ENCODE measurements around the gene ETV6. TPM values are rescaled to one million over a fixed set of nuclear protein-coding genes. Genes with fewer than 3 reads are reported as not detected.

Gene ETV6
- total and polyA plus RNA-seq, 5 experiments from 2014 or later = 0.94 to 13.2 (median 2.2) TPM

DNA sequence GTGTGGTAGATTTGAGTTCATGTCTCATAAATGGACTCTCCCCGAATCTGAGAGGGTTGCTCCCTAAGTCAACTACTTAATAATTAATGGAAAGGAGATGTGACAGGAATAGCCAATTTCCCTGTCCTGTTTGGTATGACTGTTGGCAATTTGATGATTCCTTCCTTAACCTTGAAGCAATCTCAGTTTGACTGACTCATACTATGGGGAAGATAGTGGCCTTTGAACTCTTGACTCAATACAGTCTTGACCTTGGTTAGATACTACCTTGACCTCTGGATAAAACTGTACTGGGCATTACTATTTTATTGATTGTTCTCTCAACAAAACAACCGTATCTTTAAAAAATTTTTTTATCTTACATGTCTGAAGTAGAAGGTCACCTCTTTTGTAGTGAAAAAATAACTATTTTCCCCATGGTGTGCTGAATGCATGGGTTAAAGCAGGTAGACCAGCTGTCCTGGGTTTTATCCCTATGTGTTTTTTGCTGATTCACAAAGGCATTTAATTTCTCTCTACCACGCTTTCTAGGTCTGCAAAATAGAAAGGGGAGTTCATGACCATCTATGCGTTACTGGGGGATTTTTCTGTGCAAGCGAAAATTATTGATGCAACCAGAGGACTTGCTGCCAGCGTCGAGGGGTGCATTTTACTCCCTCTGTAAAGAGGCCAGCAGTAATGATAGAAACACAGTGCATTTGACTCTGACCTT is 80.1 kb downstream of the ETV6 start:
- H3K36me3 Mint-ChIP-seq = peaks cover 0 to 2% (median 0%) of the 10 kb centered on the region in 3 donors
- DNase-seq = no peak
- H3K27me3 Mint-ChIP-seq = no peaks in the 10 kb centered on the region
- peak overlapping the region in 8 of 10 donors; percentile 12 to 88 (median 65) for H3K27ac Mint-ChIP-seq
- H3K4me3 Mint-ChIP-seq = peak overlapping the region in 3 of 10 donors; percentile 24 to 52 (median 31)
- H3K9me3 Mint-ChIP-seq = no peaks in the 10 kb centered on the region
- H3K4me1 Mint-ChIP-seq = peaks cover 31 to 86% (median 65%) of the 10 kb centered on the region in 4 donors
- no peak for ATAC-seq
- POLR2A ChIA-PET = interaction anchor here (1.1 kb wide), 1 partner anchor 80 kb away, joined by 5 read pairs; the partner anchor contains the start of gene ETV6

DNA sequence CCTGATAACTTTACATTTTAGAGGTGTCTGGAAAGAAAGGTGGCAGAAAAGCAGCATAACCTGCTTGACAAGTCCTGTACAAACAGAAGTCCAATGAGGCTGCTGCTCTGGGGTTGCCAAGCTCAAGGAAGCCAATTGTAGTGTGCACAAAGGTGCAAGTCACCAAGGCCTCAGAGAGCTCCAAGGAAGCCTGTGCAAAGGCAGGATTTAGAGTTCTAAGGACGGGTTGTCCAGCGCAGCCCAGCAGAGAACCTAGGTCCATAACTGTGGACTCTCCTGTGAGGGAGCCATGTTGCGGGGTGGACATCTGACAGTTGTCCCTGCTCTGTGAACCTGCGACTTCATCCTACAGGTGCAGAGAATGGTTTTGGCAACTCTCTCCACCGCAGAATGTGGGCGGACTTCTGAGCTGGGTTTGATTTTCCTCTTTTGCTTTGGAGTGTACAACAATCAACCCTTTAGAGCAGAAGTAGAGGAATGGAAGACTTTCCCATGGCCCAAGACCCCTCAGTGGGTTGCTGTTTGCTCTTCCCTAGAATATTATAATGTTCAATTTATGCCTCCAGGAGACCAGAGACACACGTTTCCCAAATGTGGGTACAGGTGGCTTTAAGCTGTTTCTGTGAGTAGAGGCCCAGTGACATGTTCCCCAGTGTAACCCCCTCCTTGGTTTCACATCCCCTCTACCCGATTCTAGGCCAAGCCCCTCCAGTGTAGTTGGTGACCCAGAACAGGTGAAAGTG is 81.0 kb downstream of the ETV6 start:
- peaks cover 31 to 84% (median 65%) of the 10 kb centered on the region in 4 donors for H3K4me1 Mint-ChIP-seq
- peak overlapping the region in 9 of 10 donors; percentile 17 to 75 (median 65) for H3K4me3 Mint-ChIP-seq
- POLR2A ChIA-PET = interaction anchor here (0.6 to 1.1 kb wide), 3 partner anchors 9 to 320 kb away, joined by 3 to 5 read pairs (median 4); partner anchors contain the start of gene ETV6
- H3K27ac Mint-ChIP-seq = peak overlapping the region; percentile 73 to 93 (median 84)
- H3K27me3 Mint-ChIP-seq = no peaks in the 10 kb centered on the region
- ATAC-seq = peak in 1 of 2 donors; percentile 24
- DNase-seq = no peak
- H3K9me3 Mint-ChIP-seq = no peaks in the 10 kb centered on the region
- peaks cover 0 to 2% (median 0%) of the 10 kb centered on the region in 3 donors for H3K36me3 Mint-ChIP-seq

DNA sequence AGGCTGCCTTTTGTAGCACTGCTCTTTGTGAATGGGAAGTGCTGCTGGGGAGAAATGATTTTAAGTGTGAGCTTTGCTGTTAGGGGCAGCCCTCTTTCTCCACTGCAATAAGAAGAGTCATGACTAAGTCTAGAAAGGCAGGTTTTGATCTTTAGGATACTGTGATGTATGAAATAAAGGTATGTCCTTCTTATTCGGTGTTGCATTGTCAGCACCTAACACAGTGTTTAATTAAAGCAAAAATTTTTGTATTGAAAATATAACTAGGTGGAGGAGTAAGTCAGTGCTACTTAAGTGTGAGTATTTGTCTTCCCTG is 81.5 kb downstream of the ETV6 start:
- H3K4me3 Mint-ChIP-seq = peak overlapping the region in 9 of 10 donors; percentile 54 to 75 (median 65)
- H3K27me3 Mint-ChIP-seq = no peaks in the 10 kb centered on the region
- peak overlapping the region; percentile 73 to 93 (median 84) for H3K27ac Mint-ChIP-seq
- POLR2A ChIA-PET = interaction anchor here (0.6 to 0.7 kb wide), 2 partner anchors 8 to 319 kb away, joined by 3 to 4 read pairs; no protein-coding TSS in a partner anchor
- peaks cover 0 to 2% (median 2%) of the 10 kb centered on the region in 3 donors for H3K36me3 Mint-ChIP-seq
- ATAC-seq = no peak
- H3K4me1 Mint-ChIP-seq = peaks cover 31 to 79% (median 60%) of the 10 kb centered on the region in 4 donors
- DNase-seq = no peak
- H3K9me3 Mint-ChIP-seq = no peaks in the 10 kb centered on the region

DNA sequence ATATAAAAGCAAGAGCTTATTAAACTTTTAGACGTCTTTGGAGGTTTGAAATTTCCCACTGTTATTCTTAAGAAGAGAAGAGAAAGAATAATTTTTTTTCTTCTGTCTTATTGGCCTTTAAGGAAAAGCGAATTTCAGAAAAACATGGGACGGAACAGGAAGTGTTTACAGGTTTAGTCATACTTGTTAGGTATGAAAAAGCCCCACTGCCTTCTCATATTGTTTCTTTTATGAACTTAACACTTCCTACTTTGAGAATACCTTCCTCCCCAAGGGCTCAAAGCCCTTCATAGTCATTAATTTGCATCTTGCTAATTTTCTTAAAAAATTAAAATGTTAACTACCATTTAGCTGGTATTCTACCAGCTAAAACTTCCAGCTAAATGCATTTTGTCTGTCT is 82.0 kb downstream of the ETV6 start:
- DNase-seq (peak in 1 of 10 donors; percentile 11), ATAC-seq (peak in 1 of 2 donors; percentile 22)
- H3K36me3 Mint-ChIP-seq = peaks cover 0 to 2% (median 2%) of the 10 kb centered on the region in 3 donors
- peak overlapping the region; percentile 16 to 79 (median 55) for H3K4me3 Mint-ChIP-seq
- peak overlapping the region in 9 of 10 donors; percentile 34 to 93 (median 82) for H3K27ac Mint-ChIP-seq
- H3K4me1 Mint-ChIP-seq = peaks cover 30 to 76% (median 56%) of the 10 kb centered on the region in 4 donors
- POLR2A ChIA-PET = interaction anchor here (0.7 to 1.2 kb wide), 3 partner anchors 8 to 271 kb away, joined by 3 to 4 read pairs (median 4); partner anchors contain the start of gene ETV6
- no peaks in the 10 kb centered on the region for H3K27me3 Mint-ChIP-seq
- H3K9me3 Mint-ChIP-seq = no peaks in the 10 kb centered on the region

DNA sequence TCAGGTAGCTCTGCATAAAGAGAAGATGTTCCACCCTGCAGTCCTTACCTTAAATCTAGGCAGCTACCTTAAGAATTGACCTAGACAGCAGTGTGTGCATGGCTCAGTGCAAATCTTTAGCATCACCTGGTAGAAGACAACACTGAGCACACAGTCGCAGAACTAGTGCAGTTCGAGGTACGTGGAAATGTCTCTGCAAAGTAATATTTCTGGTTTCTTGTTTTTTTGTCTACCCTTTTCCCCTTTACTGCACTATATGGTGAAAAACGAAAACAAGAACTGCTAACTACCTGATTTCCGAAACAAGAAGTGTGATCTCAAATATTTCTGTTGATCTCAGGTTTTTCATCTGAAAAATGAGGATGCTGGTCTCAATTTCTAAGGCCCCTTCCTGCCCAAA is 82.5 kb downstream of the ETV6 start:
- POLR2A ChIA-PET = interaction anchor here (1.1 to 1.2 kb wide), 2 partner anchors 82 to 270 kb away, joined by 3 to 4 read pairs; partner anchors contain the start of gene ETV6
- Mint-ChIP-seq H3K9me3 (no peaks in the 10 kb centered on the region), H3K27me3 (no peaks in the 10 kb centered on the region), H3K4me3 (peak overlapping the region in 8 of 10 donors; percentile 3 to 79 (median 60)), H3K27ac (peak overlapping the region in 9 of 10 donors; percentile 63 to 93 (median 82)), H3K36me3 (peaks cover 0 to 2% (median 2%) of the 10 kb centered on the region in 3 donors), H3K4me1 (peaks cover 28 to 74% (median 52%) of the 10 kb centered on the region in 4 donors)
- DNase-seq (no peak), ATAC-seq (no peak)

DNA sequence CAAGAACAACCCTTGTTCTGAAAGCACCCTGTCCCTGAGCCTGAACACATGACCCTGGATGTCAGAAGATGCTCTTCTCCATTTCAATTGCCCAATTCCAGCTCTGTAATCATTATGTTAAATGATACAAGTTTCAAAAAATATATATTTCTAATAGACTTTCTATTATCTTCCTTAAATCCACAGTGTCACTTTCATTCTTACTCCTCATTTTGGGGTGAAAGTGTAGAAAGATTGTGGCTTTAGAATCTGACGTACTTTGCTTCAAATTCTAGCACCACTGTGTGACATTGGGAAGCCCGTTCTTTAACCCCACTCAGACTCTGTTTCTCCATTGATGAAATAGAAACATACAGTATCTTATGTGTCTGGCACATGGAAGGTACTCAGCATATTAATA is 83.2 kb downstream of the ETV6 start:
- H3K9me3 Mint-ChIP-seq = no peaks in the 10 kb centered on the region
- peak overlapping the region in 9 of 10 donors; percentile 52 to 93 (median 78) for H3K27ac Mint-ChIP-seq
- H3K27me3 Mint-ChIP-seq = no peaks in the 10 kb centered on the region
- peaks cover 27 to 73% (median 53%) of the 10 kb centered on the region in 4 donors for H3K4me1 Mint-ChIP-seq
- POLR2A ChIA-PET = no interaction called here
- peak overlapping the region in 8 of 10 donors; percentile 39 to 85 (median 64) for H3K4me3 Mint-ChIP-seq
- peaks cover 0 to 2% (median 2%) of the 10 kb centered on the region in 3 donors for H3K36me3 Mint-ChIP-seq
- ATAC-seq (no peak), DNase-seq (no peak)

DNA sequence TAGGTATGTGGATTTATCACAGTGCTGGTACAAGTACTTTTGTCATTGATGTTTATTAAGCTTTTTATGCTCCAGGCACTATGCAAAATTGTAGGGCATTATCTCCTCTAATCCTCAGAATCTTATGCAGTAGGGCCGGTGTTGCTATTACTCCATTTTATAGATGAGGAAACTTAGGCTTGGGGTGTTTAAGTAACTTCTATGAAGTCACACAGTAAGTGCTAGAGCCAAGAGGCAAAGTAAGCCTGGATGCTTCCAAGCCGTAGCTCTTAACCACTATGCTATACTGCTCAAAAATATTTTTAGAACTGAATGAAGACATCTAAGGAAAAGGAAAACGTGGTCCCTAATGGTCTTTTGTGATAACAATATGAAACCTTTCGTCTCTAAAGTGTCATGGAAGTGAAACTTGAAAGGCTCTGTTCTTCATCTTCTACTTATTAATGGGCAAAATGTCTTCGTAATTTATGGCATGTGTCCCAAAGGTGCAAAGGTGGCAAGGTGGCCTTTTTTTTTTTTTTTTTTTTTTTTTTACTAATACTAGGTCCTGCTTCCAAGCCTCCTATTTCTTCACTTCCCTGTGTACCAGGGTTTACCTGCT is 85.2 kb downstream of the ETV6 start:
- no peak for DNase-seq
- POLR2A ChIA-PET = no interaction called here
- peaks cover 0 to 4% (median 2%) of the 10 kb centered on the region in 3 donors for H3K36me3 Mint-ChIP-seq
- H3K4me3 Mint-ChIP-seq = peak overlapping the region in 1 of 10 donors; percentile 1
- H3K27me3 Mint-ChIP-seq = no peaks in the 10 kb centered on the region
- no peak for ATAC-seq
- H3K27ac Mint-ChIP-seq = peak overlapping the region in 1 of 10 donors; percentile 5
- H3K9me3 Mint-ChIP-seq = no peaks in the 10 kb centered on the region
- H3K4me1 Mint-ChIP-seq = peaks cover 18 to 58% (median 47%) of the 10 kb centered on the region in 4 donors

DNA sequence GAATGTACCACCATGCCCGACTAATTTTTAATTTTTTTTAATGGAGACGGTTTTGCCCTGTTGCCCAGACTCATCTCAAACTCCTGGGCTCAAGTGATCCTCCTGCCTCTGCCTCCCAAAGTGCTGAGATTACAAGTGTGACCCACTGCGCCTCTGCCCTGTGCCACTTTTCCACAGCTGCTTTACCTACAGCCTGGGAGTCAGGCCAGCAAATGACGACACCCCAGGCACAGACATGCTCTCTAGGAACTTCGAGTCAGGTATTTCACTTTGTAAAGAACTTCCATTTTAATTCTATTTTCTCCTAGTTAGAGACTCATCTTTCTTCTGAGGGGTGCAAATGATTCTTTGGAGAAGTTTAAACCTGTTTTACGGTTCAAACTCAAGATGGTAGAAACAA is 89.0 kb downstream of the ETV6 start:
- no peaks in the 10 kb centered on the region for H3K9me3 Mint-ChIP-seq
- peak overlapping the region in 2 of 10 donors; percentile 41 to 51 for H3K27ac Mint-ChIP-seq
- H3K27me3 Mint-ChIP-seq = no peaks in the 10 kb centered on the region
- DNase-seq (no peak), ATAC-seq (no peak)
- H3K4me3 Mint-ChIP-seq = no peak overlapping the region
- peaks cover 12 to 39% (median 22%) of the 10 kb centered on the region in 4 donors for H3K4me1 Mint-ChIP-seq
- peaks cover 0 to 7% (median under 1%) of the 10 kb centered on the region in 3 donors for H3K36me3 Mint-ChIP-seq
- POLR2A ChIA-PET = no interaction called here

DNA sequence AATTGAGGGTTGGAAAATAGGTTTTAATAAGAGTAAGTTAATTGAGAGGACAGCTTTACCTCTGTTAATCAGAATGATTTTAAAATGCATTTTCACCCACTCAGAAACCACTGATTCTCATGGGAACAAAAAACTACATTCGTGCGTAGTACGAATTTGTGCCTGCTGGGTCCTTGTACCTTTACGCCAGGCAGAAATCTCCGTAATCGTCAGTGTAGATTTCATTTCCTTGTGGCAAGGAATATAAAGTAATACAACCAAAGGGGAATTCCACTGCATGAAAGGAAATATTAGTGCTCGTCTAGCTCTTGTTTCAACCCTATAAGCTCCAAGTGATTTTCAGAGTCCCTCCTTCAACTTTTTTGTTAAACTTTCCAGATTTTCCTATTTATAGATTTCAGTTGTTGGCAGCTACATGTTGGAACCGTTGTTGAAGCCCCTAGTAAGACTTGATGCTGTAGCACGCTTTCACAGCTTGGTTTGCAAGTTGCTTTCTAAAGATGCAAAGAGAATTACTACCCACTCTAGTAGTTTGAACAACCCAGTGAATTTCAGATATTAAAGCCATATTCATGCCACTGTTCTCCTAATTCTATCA is 90.6 kb downstream of the ETV6 start:
- no peaks in the 10 kb centered on the region for H3K27me3 Mint-ChIP-seq
- ATAC-seq = no peak
- no peak overlapping the region for H3K4me3 Mint-ChIP-seq
- peak overlapping the region in 1 of 10 donors; percentile 61 for H3K27ac Mint-ChIP-seq
- no peaks in the 10 kb centered on the region for H3K9me3 Mint-ChIP-seq
- H3K4me1 Mint-ChIP-seq = peaks cover 13 to 47% (median 30%) of the 10 kb centered on the region in 4 donors
- peaks cover 0 to 7% (median 0%) of the 10 kb centered on the region in 3 donors for H3K36me3 Mint-ChIP-seq
- POLR2A ChIA-PET = no interaction called here
- no peak for DNase-seq

DNA sequence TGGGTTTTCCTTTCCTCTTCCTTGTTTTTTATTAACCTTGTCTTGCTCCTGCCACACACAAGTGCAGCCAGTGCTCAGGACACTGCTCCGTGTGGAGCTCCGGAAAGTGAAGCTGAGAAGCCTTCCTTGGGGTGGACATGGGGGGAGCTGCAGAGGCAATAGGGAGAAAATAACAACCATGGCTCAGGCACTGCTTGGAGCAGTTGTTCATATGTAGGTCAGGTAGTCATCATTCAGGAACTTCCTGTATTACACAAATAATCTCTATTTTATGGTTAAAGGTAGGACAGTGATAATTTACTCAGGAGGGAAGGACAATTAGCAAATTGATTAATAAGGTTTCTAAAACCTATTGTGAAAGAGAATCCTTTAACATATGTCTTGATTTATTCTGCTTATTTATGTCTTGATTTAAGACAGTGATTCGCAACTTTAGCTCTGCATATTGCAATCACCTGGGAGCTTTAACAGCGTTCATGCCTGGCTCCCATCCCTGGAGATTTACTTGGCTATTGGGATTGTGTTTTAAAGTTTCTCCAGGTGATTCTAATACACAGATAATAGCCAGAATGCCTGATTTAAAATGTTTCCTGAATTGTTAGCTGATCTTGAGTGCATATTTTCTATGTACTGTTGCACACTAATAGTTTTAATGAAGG is 92.1 kb downstream of the ETV6 start:
- no peak overlapping the region for H3K27ac Mint-ChIP-seq
- peaks cover 13 to 60% (median 37%) of the 10 kb centered on the region in 4 donors for H3K4me1 Mint-ChIP-seq
- POLR2A ChIA-PET = no interaction called here
- no peaks in the 10 kb centered on the region for H3K9me3 Mint-ChIP-seq
- no peak overlapping the region for H3K4me3 Mint-ChIP-seq
- no peak for ATAC-seq
- peaks cover 0 to 5% (median 0%) of the 10 kb centered on the region in 3 donors for H3K36me3 Mint-ChIP-seq
- no peak for DNase-seq
- H3K27me3 Mint-ChIP-seq = no peaks in the 10 kb centered on the region

DNA sequence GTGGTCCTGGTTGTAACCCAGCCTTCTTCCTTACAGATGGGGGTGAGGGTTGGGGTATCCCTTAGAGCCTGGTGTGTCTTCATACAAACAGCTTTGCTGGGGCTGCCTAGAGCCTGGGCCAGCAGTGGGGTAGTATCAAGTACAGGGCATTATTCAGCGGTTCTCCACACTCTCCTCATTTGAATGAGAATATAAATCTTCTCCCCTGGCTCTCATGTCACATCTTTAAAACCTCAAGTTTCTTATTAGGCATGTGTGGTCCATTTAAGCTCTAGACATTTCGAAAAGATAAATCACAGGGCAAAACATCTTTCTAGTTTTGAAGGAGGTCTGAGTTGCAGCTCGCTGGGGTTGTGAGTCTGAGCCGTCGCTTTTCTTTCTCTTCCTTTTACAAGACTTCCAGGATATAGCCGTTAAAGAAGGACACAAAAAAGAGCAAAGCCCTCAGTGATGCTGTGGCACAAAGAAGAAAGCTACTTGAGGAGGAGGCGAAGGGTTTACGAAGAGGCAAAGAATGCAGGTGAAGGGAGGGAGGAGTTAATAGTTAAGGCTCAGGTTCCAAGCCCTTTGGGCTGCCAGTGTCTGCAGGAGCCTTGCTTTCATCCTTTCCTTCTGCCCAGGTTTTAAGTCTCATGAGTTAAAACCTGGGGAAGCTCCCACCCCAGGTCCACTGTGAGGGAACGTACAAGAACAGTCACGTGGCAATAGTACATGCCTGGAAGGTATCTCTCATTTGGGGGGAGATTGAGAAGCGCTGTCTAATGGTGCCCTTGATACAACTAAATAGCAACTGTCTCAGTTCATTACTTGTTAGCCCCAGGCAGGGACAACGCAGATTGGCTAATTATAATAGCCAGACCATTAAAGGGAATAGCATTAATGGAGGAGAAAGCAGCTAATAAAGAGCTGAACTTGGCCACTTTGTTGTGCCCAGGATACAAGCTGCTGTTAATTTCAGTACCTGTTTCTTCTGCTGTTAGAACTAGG is 94.2 kb downstream of the ETV6 start:
- ATAC-seq (no peak), DNase-seq (no peak)
- peaks cover 5 to 63% (median 28%) of the 10 kb centered on the region in 4 donors for H3K4me1 Mint-ChIP-seq
- peak overlapping the region in 3 of 10 donors; percentile 31 to 69 (median 35) for H3K27ac Mint-ChIP-seq
- H3K27me3 Mint-ChIP-seq = no peaks in the 10 kb centered on the region
- H3K36me3 Mint-ChIP-seq = peaks cover 0 to 8% (median 0%) of the 10 kb centered on the region in 3 donors
- peak overlapping the region in 1 of 10 donors; percentile 35 for H3K4me3 Mint-ChIP-seq
- POLR2A ChIA-PET = no interaction called here
- no peaks in the 10 kb centered on the region for H3K9me3 Mint-ChIP-seq
